ENCODE data around the gene OR4C3.
"Not testable (repeated sequence)": the region's sequence is repeated elsewhere in the genome, so short reads cannot be mapped to it uniquely, and the experiment has no call there.

Gene OR4C3

DNA sequence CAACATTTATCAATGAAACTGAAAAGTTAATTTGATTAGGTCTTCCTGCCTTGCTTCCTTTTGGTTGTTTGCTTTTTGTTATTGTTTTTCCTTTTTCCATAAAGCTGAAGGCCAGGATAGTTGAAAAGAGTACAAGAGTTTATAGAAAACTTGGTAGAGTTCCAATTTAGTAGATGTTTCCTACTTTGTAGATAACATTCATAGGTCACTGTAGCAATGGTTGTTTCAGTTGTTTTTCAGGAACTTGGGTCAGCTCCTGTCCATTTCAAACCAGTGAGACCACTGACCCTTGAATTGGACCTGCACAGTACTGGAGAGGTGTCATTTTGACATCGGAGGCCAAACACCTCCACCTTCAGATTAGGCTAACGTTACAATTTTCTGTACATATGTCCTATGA lies 4.9 kb upstream of the OR4C3 start:
- H3K79me1 ChIP-seq (ENCODE audit: low read depth, low read length), result not testable (repeated sequence)

GRCh38 chr11:48341466-48341865 lies 16.7 kb downstream of the OR4C3 start:
- H3K27me3 ChIP-seq (ENCODE audit: control insufficient read depth in 3 of 3, insufficient read depth in 3 of 3, low read depth in 1 of 3, low read length in 3 of 3), result no peaks in the 10 kb centered on the region
- H3K4me3 ChIP-seq (ENCODE audit: low read length in 2 of 2), result no peak overlapping the region
- no peak overlapping the region for H3K18ac ChIP-seq (ENCODE audit: low read length)
- H2BK120ac ChIP-seq (ENCODE audit: low read depth, low read length), result no peak overlapping the region
- H2BK12ac ChIP-seq (ENCODE audit: low read length), result no peak overlapping the region
- H3K9ac ChIP-seq (ENCODE audit: low read depth, low read length, poor library complexity), result no peak overlapping the region
- H3K9me3 ChIP-seq (replicated peaks in 1 of 2; ENCODE audit: control insufficient read depth in 2 of 2, insufficient read depth in 1 of 2, low read depth in 1 of 2, low read length in 2 of 2), result peaks cover 0 to 9% of the 10 kb centered on the region in 2 donors
- no peak overlapping the region for H3K4me2 ChIP-seq (ENCODE audit: insufficient read depth, low read length, poor library complexity, severe bottlenecking)
- H3K79me1 ChIP-seq (ENCODE audit: low read depth, low read length), result no peaks in the 10 kb centered on the region
- H2BK5ac ChIP-seq (ENCODE audit: low read length), result no peak overlapping the region
- H3K4me1 ChIP-seq (ENCODE audit: control insufficient read depth in 2 of 2, insufficient read depth in 1 of 2, low read depth in 1 of 2, low read length in 2 of 2), result no peaks in the 10 kb centered on the region
- H3K4ac ChIP-seq (ENCODE audit: low read length), result no peak overlapping the region
- H2AFZ ChIP-seq (ENCODE audit: low read length), result no peak overlapping the region
- H3K27ac ChIP-seq (replicated peaks; ENCODE audit: low read length), result no peak overlapping the region
- H3K36me3 ChIP-seq (replicated peaks in 1 of 2; ENCODE audit: control insufficient read depth in 2 of 2, insufficient read depth in 2 of 2, low read length in 2 of 2), result no peaks in the 10 kb centered on the region
- WGBS, 2 donors (ENCODE audit: extremely low coverage in 2 of 2, insufficient read length in 2 of 2, insufficient replicate concordance in 1 of 2), result no CpG with 5 or more reads among the region's 2 CpGs
- H2AK5ac ChIP-seq (ENCODE audit: low read depth, low read length), result no peak overlapping the region
- no peak for DNase-seq (ENCODE audit: low spot score)
- H2BK15ac ChIP-seq (ENCODE audit: low read length), result no peak overlapping the region
- no peak overlapping the region for H4K91ac ChIP-seq (ENCODE audit: low read depth, low read length, poor library complexity)
- no peak overlapping the region for H3K23ac ChIP-seq (ENCODE audit: low read depth, low read length, poor library complexity)
- H3K14ac ChIP-seq (ENCODE audit: low read length), result no peak overlapping the region
- no peak overlapping the region for H4K8ac ChIP-seq (ENCODE audit: low read depth, low read length)

More for the DNA sequence above, 4.9 kb upstream of the OR4C3 start:
- H2AK5ac ChIP-seq (ENCODE audit: low read depth, low read length); H2BK120ac ChIP-seq (ENCODE audit: low read depth, low read length); H3K27ac ChIP-seq (replicated peaks; ENCODE audit: low read length); H3K27me3 ChIP-seq (ENCODE audit: control insufficient read depth in 3 of 3, insufficient read depth in 3 of 3, low read depth in 1 of 3, low read length in 3 of 3); DNase-seq (ENCODE audit: low spot score); H3K4me1 ChIP-seq (ENCODE audit: control insufficient read depth in 2 of 2, insufficient read depth in 1 of 2, low read depth in 1 of 2, low read length in 2 of 2); H3K23ac ChIP-seq (ENCODE audit: low read depth, low read length, poor library complexity); H2BK12ac ChIP-seq (ENCODE audit: low read length); H3K4me3 ChIP-seq (ENCODE audit: low read length in 2 of 2); H2BK15ac ChIP-seq (ENCODE audit: low read length); H4K91ac ChIP-seq (ENCODE audit: low read depth, low read length, poor library complexity); H2AFZ ChIP-seq (ENCODE audit: low read length); H3K9ac ChIP-seq (ENCODE audit: low read depth, low read length, poor library complexity); H3K14ac ChIP-seq (ENCODE audit: low read length); H3K4me2 ChIP-seq (ENCODE audit: insufficient read depth, low read length, poor library complexity, severe bottlenecking); H2BK5ac ChIP-seq (ENCODE audit: low read length); H3K4ac ChIP-seq (ENCODE audit: low read length); H4K8ac ChIP-seq (ENCODE audit: low read depth, low read length); H3K36me3 ChIP-seq (replicated peaks in 1 of 2; ENCODE audit: control insufficient read depth in 2 of 2, insufficient read depth in 2 of 2, low read length in 2 of 2); H3K18ac ChIP-seq (ENCODE audit: low read length): not testable (repeated sequence)
- WGBS, 2 donors (ENCODE audit: extremely low coverage in 2 of 2, insufficient read length in 2 of 2, insufficient replicate concordance in 1 of 2), result no CpG with 5 or more reads among the region's 2 CpGs
- peaks cover 0 to 13% of the 10 kb centered on the region in 2 donors for H3K9me3 ChIP-seq (replicated peaks in 1 of 2; ENCODE audit: control insufficient read depth in 2 of 2, insufficient read depth in 1 of 2, low read depth in 1 of 2, low read length in 2 of 2)

- not testable (repeated sequence) for H3K4me3 ChIP-seq (ENCODE audit: low read length in 2 of 2); H2AK5ac ChIP-seq (ENCODE audit: low read depth, low read length); H2BK5ac ChIP-seq (ENCODE audit: low read length); DNase-seq (ENCODE audit: low spot score); H2BK12ac ChIP-seq (ENCODE audit: low read length); H3K27me3 ChIP-seq (ENCODE audit: control insufficient read depth in 3 of 3, insufficient read depth in 3 of 3, low read depth in 1 of 3, low read length in 3 of 3); H3K9ac ChIP-seq (ENCODE audit: low read depth, low read length, poor library complexity); H4K91ac ChIP-seq (ENCODE audit: low read depth, low read length, poor library complexity); H3K36me3 ChIP-seq (replicated peaks in 1 of 2; ENCODE audit: control insufficient read depth in 2 of 2, insufficient read depth in 2 of 2, low read length in 2 of 2); H3K23ac ChIP-seq (ENCODE audit: low read depth, low read length, poor library complexity); H3K4ac ChIP-seq (ENCODE audit: low read length); H4K8ac ChIP-seq (ENCODE audit: low read depth, low read length); H3K14ac ChIP-seq (ENCODE audit: low read length); H3K4me1 ChIP-seq (ENCODE audit: control insufficient read depth in 2 of 2, insufficient read depth in 1 of 2, low read depth in 1 of 2, low read length in 2 of 2); H3K9me3 ChIP-seq (replicated peaks in 1 of 2; ENCODE audit: control insufficient read depth in 2 of 2, insufficient read depth in 1 of 2, low read depth in 1 of 2, low read length in 2 of 2); H3K79me1 ChIP-seq (ENCODE audit: low read depth, low read length); H3K18ac ChIP-seq (ENCODE audit: low read length); H3K4me2 ChIP-seq (ENCODE audit: insufficient read depth, low read length, poor library complexity, severe bottlenecking); H2AFZ ChIP-seq (ENCODE audit: low read length); H3K27ac ChIP-seq (replicated peaks; ENCODE audit: low read length); H2BK15ac ChIP-seq (ENCODE audit: low read length); H2BK120ac ChIP-seq (ENCODE audit: low read depth, low read length)
- WGBS, 2 donors (ENCODE audit: extremely low coverage in 2 of 2, insufficient read length in 2 of 2, insufficient replicate concordance in 1 of 2), result no CpG with 5 or more reads among the region's 2 CpGs
Observed at GRCh38 chr11:48342505-48342904, 17.8 kb downstream of the OR4C3 start.

GRCh38 chr11:48346286-48346685 lies 21.6 kb downstream of the OR4C3 start:
- H4K8ac ChIP-seq (ENCODE audit: low read depth, low read length); H3K4me1 ChIP-seq (ENCODE audit: control insufficient read depth in 2 of 2, insufficient read depth in 1 of 2, low read depth in 1 of 2, low read length in 2 of 2); H4K91ac ChIP-seq (ENCODE audit: low read depth, low read length, poor library complexity); H3K4me3 ChIP-seq (ENCODE audit: low read length in 2 of 2); H3K14ac ChIP-seq (ENCODE audit: low read length); DNase-seq (ENCODE audit: low spot score); H3K23ac ChIP-seq (ENCODE audit: low read depth, low read length, poor library complexity); H2BK12ac ChIP-seq (ENCODE audit: low read length); H3K79me1 ChIP-seq (ENCODE audit: low read depth, low read length); H2AK5ac ChIP-seq (ENCODE audit: low read depth, low read length); H3K4me2 ChIP-seq (ENCODE audit: insufficient read depth, low read length, poor library complexity, severe bottlenecking); H3K18ac ChIP-seq (ENCODE audit: low read length); H3K4ac ChIP-seq (ENCODE audit: low read length); H3K27me3 ChIP-seq (ENCODE audit: control insufficient read depth in 3 of 3, insufficient read depth in 3 of 3, low read depth in 1 of 3, low read length in 3 of 3); H3K9ac ChIP-seq (ENCODE audit: low read depth, low read length, poor library complexity); H2BK5ac ChIP-seq (ENCODE audit: low read length); H2BK15ac ChIP-seq (ENCODE audit: low read length); H3K9me3 ChIP-seq (replicated peaks in 1 of 2; ENCODE audit: control insufficient read depth in 2 of 2, insufficient read depth in 1 of 2, low read depth in 1 of 2, low read length in 2 of 2); H3K36me3 ChIP-seq (replicated peaks in 1 of 2; ENCODE audit: control insufficient read depth in 2 of 2, insufficient read depth in 2 of 2, low read length in 2 of 2); H3K27ac ChIP-seq (replicated peaks; ENCODE audit: low read length); H2AFZ ChIP-seq (ENCODE audit: low read length); H2BK120ac ChIP-seq (ENCODE audit: low read depth, low read length): not testable (repeated sequence)
- no CpG with 5 or more reads among the region's 5 CpGs for WGBS, 2 donors (ENCODE audit: extremely low coverage in 2 of 2, insufficient read length in 2 of 2, insufficient replicate concordance in 1 of 2)
